Activated B cell treated with CpG ODN at 0.5 μM for 24 hours (primary cell): Measurements from ENCODE around the gene PAM. TPM values are rescaled to one million over a fixed set of nuclear protein-coding genes. Genes with fewer than 3 reads are reported as not detected.

Experiments used
- ATAC-seq: fragments of 200-7000 bp; cut with Tn5 transposase; one replicate; pipeline ENCODE4 v1.10.0; 2021; ENCODE audit warnings: low read depth, mild to moderate bottlenecking, moderate library complexity
- CTCF ChIA-PET: fragments of 350-600 bp; sonication (Branson Sonifier 250); formaldehyde crosslinking; loops from one replicate; lab custom pipeline; 2021; ENCODE audit warnings: antibody characterized with exemption; lab: Charles Lee
- POLR2A ChIA-PET: fragments of 350-600 bp; sonication (Branson Sonifier 250); formaldehyde crosslinking; loops from one replicate; lab custom pipeline; 2021; ENCODE audit warnings: antibody characterized with exemption; lab: Charles Lee
- DNase-seq: peaks from one replicate; pipeline ENCODE4 v3.0.0; 2022
- H3K27ac Mint-ChIP-seq: one replicate; pipeline ENCODE4 v1.8.0; 2020; ENCODE audit warnings: mixed read lengths
- H3K27me3 Mint-ChIP-seq: one replicate; pipeline ENCODE4 v1.8.0; 2021; ENCODE audit warnings: mixed read lengths
- H3K36me3 Mint-ChIP-seq: one replicate; pipeline ENCODE4 v1.8.0; 2021; ENCODE audit warnings: low read depth, mixed read lengths
- H3K4me1 Mint-ChIP-seq: one replicate; pipeline ENCODE4 v1.8.0; 2021; ENCODE audit warnings: mixed read lengths
- H3K4me3 Mint-ChIP-seq: one replicate; pipeline ENCODE4 v1.8.0; 2020; ENCODE audit warnings: mild to moderate bottlenecking, mixed read lengths
- H3K9me3 Mint-ChIP-seq: one replicate; pipeline ENCODE4 v1.8.0; 2020; ENCODE audit warnings: mixed read lengths
- intact Hi-C: fragments of 100-400 bp; cut with micrococcal nuclease; formaldehyde crosslinking; loops from one replicate; pipeline ENCODE4 v1.15.1; 2024
- total RNA-seq: library from RNA; stranded (reverse); gene quantifications from 2 replicates; pipeline ENCODE4 v1.2.3, GENCODE V29; 2022
- TF ChIP-seq, protein P1 (sequence below): fragments of 200-600 bp; IDR thresholded peaks from one replicate; pipeline ENCODE4 v1.8.0; 2022; ENCODE audit warnings: antibody characterized with exemption, mild to moderate bottlenecking

PAM gene
- total RNA-seq, 1 donor from 2014 or later = 19.0 TPM

GRCh38 chr5:102722931-102723330 is 32.2 kb upstream of the PAM start:
- DNase-seq (no peak), ATAC-seq (no peak)
- intact Hi-C loops = no loop called here
- Mint-ChIP-seq H3K27ac (no peak overlapping the region), H3K36me3 (no peaks in the 10 kb centered on the region), H3K4me3 (no peak overlapping the region), H3K27me3 (peaks cover 7% of the 10 kb centered on the region), H3K9me3 (peaks cover 3% of the 10 kb centered on the region), H3K4me1 (no peaks in the 10 kb centered on the region)
- CTCF ChIA-PET = no interaction called here
- POLR2A ChIA-PET = no interaction called here
- TF ChIP-seq, protein P1, sequence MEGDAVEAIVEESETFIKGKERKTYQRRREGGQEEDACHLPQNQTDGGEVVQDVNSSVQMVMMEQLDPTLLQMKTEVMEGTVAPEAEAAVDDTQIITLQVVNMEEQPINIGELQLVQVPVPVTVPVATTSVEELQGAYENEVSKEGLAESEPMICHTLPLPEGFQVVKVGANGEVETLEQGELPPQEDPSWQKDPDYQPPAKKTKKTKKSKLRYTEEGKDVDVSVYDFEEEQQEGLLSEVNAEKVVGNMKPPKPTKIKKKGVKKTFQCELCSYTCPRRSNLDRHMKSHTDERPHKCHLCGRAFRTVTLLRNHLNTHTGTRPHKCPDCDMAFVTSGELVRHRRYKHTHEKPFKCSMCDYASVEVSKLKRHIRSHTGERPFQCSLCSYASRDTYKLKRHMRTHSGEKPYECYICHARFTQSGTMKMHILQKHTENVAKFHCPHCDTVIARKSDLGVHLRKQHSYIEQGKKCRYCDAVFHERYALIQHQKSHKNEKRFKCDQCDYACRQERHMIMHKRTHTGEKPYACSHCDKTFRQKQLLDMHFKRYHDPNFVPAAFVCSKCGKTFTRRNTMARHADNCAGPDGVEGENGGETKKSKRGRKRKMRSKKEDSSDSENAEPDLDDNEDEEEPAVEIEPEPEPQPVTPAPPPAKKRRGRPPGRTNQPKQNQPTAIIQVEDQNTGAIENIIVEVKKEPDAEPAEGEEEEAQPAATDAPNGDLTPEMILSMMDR = no peak

GRCh38 chr5:102731693-102732092 is 23.4 kb upstream of the PAM start:
- no peaks in the 10 kb centered on the region for H3K36me3 Mint-ChIP-seq
- no peaks in the 10 kb centered on the region for H3K4me1 Mint-ChIP-seq
- intact Hi-C loops = no loop called here
- no peak for DNase-seq
- H3K27me3 Mint-ChIP-seq = no peaks in the 10 kb centered on the region
- POLR2A ChIA-PET = no interaction called here
- TF ChIP-seq, protein P1 = no peak
- H3K4me3 Mint-ChIP-seq = no peak overlapping the region
- H3K9me3 Mint-ChIP-seq = no peaks in the 10 kb centered on the region
- no peak overlapping the region for H3K27ac Mint-ChIP-seq
- no peak for ATAC-seq
- CTCF ChIA-PET = no interaction called here

GRCh38 chr5:102733534-102733933 is 21.6 kb upstream of the PAM start:
- Mint-ChIP-seq H3K4me1 (no peaks in the 10 kb centered on the region), H3K4me3 (no peak overlapping the region), H3K9me3 (no peaks in the 10 kb centered on the region), H3K36me3 (no peaks in the 10 kb centered on the region), H3K27ac (no peak overlapping the region), H3K27me3 (peaks cover 6% of the 10 kb centered on the region)
- TF ChIP-seq, protein P1 = no peak
- ATAC-seq (no peak), DNase-seq (no peak)
- ChIA-PET POLR2A (no interaction called here), CTCF (no interaction called here)
- intact Hi-C loops = no loop called here

- TF ChIP-seq, protein P1 = no peak
- DNase-seq = no peak
- CTCF ChIA-PET = no interaction called here
- POLR2A ChIA-PET = no interaction called here
- no peaks in the 10 kb centered on the region for H3K9me3 Mint-ChIP-seq
- H3K36me3 Mint-ChIP-seq = no peaks in the 10 kb centered on the region
- H3K4me1 Mint-ChIP-seq = no peaks in the 10 kb centered on the region
- peaks cover 6% of the 10 kb centered on the region for H3K27me3 Mint-ChIP-seq
- intact Hi-C loops = no loop called here
- no peak overlapping the region for H3K4me3 Mint-ChIP-seq
- H3K27ac Mint-ChIP-seq = no peak overlapping the region
- no peak for ATAC-seq
These were observed 17.9 kb upstream of the PAM start for GRCh38 chr5:102737161-102737560.

DNA sequence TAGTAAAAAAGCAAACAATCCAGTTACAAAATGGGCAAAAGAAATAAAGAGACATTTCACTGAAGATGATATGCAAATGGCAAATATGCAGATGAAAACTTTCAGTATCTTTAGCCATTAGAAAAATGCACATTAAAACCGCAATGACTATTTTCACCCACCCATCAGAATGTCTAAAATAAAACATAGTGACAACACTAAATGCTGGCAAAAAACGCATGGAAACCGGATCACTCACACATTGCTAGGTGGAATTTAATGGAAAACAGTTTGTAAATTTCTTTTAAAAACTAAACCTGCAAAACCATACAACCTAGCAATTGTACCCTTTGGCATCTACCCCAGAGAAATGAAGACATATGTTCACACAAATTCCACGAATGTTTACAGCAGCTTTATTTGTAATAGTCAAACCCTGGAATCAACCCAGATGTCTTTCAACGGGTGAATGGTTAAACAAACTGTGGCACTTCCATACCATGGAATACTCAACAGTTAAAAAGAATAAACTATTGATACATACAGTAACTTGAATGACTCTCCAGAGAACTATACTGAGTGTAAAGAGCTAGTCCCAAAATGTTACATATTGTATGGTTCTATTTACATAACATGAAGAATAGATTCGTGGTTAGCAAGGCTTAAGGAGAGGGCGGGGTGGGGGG is 17.2 kb upstream of the PAM start:
- H3K27me3 Mint-ChIP-seq = peaks cover 6% of the 10 kb centered on the region
- H3K36me3 Mint-ChIP-seq = no peaks in the 10 kb centered on the region
- H3K9me3 Mint-ChIP-seq = no peaks in the 10 kb centered on the region
- no peaks in the 10 kb centered on the region for H3K4me1 Mint-ChIP-seq
- no peak overlapping the region for H3K4me3 Mint-ChIP-seq
- DNase-seq (no peak), ATAC-seq (no peak)
- TF ChIP-seq, protein P1 = no peak
- intact Hi-C loops = no loop called here
- CTCF ChIA-PET = no interaction called here
- no peak overlapping the region for H3K27ac Mint-ChIP-seq
- POLR2A ChIA-PET = no interaction called here
